GM21526 (cell line): Measurements from ENCODE around the gene GPHB5.
"Not testable (repeated sequence)": the region's sequence is repeated elsewhere in the genome, so short reads cannot be mapped to it uniquely, and the experiment has no call there.

Experiments used
- ATAC-seq: cut with Tn5 transposase; IDR thresholded peaks from one replicate; pipeline ENCODE4 v1.9.1; 2021; ENCODE audit warnings: moderate library complexity; ENCODE audit not compliant: unreplicated experiment, low FRiP score

Gene GPHB5

GRCh38 chr14:63296060-63296563, 22.6 kb downstream of the GPHB5 start:
- ATAC-seq = peak; percentile 75

GRCh38 chr14:63295231-63295685, 23.5 kb downstream of the GPHB5 start:
- ATAC-seq = peak; percentile 59

- no peak for ATAC-seq
Measured at GRCh38 chr14:63292805-63293204, 25.9 kb downstream of the GPHB5 start.

GRCh38 chr14:63290741-63291430, 27.8 kb downstream of the GPHB5 start:
- no peak for ATAC-seq

GRCh38 chr14:63288853-63289252, 29.9 kb downstream of the GPHB5 start:
- ATAC-seq = peak; percentile 48

GRCh38 chr14:63287666-63288483, 30.9 kb downstream of the GPHB5 start:
- no peak for ATAC-seq

- no peak for ATAC-seq
Measured at GRCh38 chr14:63286071-63286470, 32.7 kb downstream of the GPHB5 start.

- ATAC-seq = no peak
Measured at GRCh38 chr14:63283884-63284248, 34.9 kb downstream of the GPHB5 start.

GRCh38 chr14:63282997-63283883, 35.5 kb downstream of the GPHB5 start:
- ATAC-seq = peak; percentile 82

GRCh38 chr14:63279933-63280332, 38.8 kb downstream of the GPHB5 start:
- ATAC-seq = not testable (repeated sequence)

- no peak for ATAC-seq
Measured at GRCh38 chr14:63277591-63278183, 41.0 kb downstream of the GPHB5 start.

GRCh38 chr14:63276492-63277342, 42.0 kb downstream of the GPHB5 start:
- ATAC-seq = peak; percentile 70

- ATAC-seq = no peak
Measured at GRCh38 chr14:63276016-63276415, 42.7 kb downstream of the GPHB5 start.

GRCh38 chr14:63275611-63276010, 43.1 kb downstream of the GPHB5 start:
- ATAC-seq = no peak

GRCh38 chr14:63273717-63274655, 44.7 kb downstream of the GPHB5 start:
- ATAC-seq = no peak

GRCh38 chr14:63273129-63273528, 45.6 kb downstream of the GPHB5 start:
- no peak for ATAC-seq

- no peak for ATAC-seq
Measured at GRCh38 chr14:63269561-63270225, 49.0 kb downstream of the GPHB5 start.

GRCh38 chr14:63268771-63269170, 50.0 kb downstream of the GPHB5 start:
- no peak for ATAC-seq
